HG03354 (cell line): ENCODE data around the gene PPP1R13B.

Experiments
- ATAC-seq: cut with Tn5 transposase; IDR thresholded peaks from one replicate; pipeline ENCODE4 v1.9.1; 2021; ENCODE audit warnings: mild to moderate bottlenecking; ENCODE audit not compliant: unreplicated experiment, poor library complexity, severe bottlenecking

The PPP1R13B gene

DNA sequence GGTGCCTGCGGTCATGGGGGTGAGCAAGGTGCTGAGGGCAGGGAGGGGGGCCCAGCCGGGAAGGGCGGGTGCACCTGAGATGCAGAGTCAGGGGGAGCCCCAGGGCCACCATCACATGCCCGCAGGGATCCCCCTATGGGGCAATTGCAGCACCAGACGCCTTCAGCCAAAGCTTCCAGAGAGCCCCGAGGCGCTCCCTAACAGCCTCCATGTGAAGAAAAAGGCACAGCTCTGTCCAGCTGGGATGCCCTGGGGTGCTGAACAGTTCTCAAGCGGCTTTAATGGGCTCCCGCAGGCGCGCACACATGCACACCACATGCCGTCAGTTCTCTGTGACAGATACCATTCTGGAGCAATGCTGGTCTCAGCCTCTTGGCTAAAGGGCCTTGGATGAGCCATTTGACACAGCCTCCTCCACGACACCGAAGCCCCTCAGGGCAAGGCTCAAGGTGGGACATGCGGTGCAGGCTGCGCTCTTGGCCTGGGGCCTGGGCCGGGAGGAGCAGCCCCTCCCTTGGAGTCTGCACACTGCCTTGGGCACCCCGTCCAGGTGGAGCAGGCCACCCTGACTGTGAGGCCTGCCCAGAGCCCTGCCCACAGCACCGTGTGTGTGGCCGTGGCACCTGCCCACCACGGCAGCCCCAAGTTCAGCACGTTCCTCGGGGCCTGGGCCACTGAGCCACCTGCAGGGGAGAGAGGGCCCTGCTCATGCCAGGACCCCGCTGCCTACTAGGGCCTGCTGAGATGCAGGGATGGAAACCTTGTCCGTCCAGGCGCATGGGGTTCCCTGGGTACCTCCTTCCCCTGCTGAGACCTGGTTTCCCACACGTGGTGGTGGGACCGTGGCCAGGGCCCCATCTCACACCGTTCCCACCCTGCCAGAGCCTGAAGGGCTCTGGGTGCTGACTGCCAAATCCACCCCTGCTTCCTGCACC is 139.8 kb downstream of the PPP1R13B start:
- no peak for ATAC-seq

DNA sequence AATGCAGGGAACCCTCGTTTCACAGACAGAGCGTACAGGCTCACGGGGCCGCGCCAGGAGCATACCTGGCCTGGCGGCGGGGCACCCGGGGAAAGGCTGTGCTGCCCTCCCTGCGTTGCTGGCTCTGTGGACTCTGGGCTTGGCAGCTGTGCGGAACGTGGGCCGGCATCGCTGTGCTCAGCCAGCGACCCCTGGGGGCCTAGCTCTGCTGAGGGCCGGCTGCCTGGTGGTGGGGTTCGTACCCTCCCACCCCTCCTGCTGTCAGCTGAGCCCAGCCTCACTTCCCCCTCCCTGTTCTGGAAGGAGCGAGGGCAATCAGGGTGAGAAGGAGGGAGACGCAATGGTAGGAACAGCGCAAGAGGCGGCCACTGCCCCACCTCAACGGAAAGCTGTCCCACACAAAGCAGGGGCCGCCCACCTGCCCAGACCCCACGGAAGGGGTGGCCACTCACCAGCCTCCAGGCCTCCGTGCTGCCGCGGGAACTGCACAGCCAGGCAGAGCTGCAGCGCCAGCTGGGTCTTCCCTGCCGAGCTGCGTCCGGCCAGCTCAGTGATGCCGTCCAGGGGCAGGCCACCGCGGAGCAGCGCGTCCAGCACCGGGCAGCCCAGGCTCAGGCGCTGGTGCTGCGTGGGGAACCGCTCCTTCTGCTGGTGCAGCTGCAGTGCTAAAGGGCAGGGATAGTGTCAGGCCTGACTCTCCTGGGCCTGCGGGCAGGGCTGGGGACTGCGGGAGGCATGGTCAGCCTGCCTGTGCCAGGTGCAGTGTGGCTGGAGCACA is 140.6 kb downstream of the PPP1R13B start:
- ATAC-seq = no peak

DNA sequence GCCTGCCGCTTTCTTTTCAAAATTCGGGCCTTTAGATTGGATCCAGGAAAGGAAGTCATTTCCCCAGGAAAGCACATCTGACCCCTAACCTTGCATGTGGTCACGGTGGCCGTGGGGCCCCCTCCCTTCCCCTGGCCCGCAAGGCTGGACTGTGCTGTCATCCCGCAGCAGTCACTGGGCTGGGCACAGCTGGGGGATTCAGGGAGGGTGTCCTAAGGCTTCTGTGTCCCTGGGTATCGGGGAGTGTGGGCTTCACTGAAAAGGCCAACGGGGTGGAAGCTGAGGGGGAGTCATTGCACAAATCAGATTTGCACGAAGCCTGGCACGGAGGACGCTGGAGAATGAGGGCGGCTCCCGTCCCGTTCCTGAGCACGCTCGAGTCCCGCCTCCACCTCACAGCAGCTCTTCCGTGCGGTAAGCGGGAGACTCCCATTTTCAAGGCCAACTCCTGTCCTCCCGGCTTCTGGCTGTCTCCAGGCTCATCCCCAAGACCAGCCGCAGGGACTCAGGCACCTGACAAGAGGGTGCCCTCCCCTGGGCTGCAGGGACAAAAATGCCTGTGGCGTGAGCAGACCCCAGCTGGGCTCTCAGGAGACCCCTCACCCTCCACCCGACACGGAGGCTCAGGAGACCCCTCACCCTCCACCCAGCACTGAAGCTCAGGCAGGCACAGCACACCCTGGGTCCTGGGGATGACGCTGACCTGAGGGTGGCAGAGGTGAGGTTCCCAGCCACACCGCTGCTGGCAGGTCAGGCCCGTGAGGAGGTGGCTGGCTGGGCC is 141.7 kb downstream of the PPP1R13B start:
- no peak for ATAC-seq

DNA sequence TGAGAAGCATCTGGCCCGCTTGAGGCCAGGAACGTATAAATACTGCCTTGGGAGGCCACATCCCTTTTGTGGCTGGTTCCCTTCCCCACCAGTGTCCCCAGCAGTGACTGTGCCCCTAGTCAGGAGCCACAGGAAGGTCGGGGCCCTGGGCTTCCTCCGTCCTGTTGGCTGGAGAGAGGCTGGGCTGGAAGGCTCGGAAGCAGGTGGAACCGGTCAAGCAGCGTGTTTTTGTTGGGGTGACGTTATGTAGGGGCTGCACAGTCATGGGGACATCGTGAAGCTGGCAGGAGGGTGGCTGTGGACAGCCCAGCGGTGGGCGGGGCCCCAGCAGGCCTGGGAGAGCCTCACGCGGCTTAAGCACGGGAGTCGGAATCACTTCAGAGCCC is 142.3 kb downstream of the PPP1R13B start:
- no peak for ATAC-seq

DNA sequence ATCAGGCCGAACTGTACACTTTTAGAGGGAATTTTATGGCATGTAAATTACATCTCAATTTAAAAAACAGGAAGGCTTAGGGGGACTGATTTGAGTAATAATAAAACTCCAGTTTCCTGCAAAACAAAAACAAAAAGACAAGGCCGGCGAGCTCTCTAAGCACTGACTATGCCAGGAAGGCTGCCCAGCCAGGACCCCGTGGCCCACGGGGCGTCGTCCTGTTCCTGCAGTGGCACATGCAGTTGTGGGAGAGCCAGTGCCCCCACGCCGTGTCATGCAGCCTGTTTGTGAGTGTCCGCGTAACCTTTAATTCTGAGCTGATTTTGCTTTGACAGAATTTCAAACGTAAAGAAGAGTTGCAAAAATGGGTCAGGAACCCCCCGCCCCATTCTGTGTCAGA is 142.7 kb downstream of the PPP1R13B start:
- ATAC-seq = no peak

DNA sequence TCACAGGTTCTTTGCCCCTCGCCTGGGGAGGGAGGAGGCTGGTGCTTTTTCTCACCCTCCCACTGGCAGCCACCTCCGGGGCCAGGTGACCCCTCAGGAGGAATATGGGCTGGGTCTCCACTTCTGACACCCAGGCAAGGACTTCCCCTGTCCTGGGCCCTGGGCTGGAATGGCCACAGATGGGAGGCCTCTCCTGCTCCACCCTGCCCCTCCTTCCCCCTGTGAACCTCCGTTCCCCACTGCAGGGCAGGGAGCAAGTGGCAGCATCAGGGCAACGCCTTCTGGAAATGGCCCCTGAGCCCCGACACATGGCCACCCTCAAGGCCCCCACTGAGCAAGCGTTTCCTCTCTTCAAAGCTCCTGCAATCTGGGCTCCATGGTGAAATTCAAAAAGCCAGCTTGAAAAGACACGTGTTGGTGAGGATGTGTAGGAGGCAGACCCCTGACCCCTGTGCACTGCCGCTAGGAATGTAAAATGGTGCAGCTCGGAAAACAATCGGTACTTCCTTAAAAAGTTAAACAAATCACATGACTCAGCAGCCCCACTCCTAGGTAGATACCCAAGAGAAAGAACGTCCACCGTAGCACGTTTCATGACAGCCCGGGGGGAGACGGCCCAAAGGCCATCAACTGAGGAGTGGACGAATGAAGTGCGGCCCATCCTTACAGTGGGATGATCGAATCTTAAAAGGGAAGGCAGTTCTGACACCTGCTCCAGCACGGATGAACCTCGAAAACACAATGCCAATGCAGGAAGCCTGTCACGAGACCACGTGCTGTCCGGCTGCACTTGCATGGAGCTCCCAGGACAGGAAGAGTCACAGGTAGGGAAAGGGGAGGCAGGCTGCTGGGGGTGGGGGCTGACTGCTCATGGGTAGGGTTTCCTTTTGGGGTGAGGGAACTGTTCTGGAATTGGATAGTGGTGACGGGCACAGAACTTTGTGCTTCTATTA is 143.7 kb downstream of the PPP1R13B start:
- ATAC-seq = no peak

DNA sequence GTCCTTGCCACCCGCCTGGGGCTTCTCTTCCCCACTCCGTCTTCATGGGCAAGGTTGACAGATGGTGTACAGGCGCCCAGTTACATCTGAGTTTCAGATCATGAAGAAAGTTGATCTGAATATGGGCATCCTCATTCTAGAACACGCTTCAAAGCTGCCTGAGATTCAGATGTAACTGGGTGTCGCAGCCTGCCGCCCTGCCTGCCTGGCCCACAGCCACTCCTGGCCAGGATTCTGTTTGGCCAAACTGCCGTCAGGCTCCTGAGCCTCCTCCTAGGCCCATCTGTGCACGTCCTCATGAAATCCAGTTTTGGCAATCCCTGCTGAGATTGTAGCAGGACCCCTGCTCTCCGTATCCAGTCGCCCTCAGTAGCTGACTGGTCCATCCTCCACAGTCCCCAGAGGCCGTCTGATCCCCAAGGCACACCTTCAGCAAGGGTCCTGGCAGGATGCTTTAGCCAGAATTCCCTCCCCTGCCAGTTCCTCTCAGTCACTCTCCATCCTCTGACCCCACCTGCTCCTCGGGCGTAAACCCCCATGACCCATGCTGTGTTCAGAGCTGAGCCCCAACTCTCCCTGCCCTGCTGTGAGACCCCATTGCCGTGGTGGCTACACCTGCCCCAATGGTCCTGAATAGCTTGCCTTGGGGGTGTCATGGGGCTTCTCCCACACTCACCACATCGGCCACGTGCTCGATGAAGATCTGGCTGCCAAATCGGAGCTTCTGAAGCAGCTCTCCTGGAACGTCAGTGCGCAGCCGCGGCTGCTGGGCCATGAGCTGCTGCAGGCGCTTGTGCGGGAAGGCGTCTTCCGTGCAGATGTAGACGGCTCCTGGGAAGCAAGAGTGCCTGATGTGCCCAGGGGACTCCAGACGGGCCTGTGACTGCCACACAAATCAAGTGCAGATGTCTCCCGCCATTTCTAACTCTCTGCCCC is 144.6 kb downstream of the PPP1R13B start:
- ATAC-seq = no peak

DNA sequence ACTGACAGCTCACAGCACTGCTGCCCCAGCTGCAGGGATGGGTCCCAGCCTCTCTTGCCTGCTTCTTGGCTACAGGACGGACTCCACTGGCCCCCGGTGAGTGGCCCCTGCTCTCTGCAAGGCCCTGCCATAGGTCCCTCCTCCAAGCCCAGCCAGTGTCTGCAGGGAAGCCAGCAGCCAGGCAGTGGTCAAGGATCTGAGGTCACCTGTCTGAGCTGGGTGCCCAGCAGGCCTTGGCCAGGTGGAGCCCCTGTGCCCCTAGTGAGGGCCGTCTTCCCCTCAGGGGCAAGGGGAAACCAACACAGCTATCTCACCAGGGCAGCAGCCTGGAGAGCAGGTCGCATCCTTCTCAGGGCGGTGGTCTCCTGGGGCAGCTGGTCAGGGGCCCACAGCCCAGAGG is 145.3 kb downstream of the PPP1R13B start:
- no peak for ATAC-seq

DNA sequence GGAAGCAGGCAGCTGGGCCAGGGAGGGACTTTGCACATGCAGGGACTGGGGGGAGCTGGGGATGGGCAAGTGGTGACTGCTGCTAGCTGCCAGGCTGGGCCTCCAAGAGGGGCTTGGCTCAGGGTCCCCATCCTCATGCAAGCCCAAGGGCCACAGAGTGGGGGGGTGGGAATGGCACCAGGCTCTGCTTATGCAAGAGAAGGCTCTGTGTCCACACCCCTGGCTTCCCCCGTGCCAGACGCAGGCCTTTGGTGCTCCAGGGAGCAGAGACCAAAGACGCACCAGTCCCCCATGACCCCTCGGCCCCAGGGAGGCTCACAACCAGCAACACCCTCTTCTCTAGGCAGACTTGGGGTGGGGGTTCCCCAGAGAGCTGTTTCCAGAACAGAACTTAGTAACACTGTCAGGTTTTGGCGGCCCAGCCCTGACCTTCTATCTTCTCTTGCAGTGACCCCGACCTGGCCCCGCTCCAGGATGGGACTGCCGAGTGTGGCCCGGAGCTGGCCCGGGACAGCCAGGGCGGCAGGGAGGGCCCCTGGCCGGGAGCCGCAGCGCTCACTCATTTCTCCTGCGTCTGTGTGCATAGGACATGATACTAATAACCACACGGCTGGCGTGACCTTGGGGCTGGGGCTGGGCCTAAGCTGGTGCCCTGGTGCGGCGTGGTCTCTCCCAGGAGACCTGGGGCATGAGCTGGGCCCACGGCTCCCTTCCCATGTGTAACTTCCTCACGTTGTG is 146.5 kb downstream of the PPP1R13B start:
- no peak for ATAC-seq

DNA sequence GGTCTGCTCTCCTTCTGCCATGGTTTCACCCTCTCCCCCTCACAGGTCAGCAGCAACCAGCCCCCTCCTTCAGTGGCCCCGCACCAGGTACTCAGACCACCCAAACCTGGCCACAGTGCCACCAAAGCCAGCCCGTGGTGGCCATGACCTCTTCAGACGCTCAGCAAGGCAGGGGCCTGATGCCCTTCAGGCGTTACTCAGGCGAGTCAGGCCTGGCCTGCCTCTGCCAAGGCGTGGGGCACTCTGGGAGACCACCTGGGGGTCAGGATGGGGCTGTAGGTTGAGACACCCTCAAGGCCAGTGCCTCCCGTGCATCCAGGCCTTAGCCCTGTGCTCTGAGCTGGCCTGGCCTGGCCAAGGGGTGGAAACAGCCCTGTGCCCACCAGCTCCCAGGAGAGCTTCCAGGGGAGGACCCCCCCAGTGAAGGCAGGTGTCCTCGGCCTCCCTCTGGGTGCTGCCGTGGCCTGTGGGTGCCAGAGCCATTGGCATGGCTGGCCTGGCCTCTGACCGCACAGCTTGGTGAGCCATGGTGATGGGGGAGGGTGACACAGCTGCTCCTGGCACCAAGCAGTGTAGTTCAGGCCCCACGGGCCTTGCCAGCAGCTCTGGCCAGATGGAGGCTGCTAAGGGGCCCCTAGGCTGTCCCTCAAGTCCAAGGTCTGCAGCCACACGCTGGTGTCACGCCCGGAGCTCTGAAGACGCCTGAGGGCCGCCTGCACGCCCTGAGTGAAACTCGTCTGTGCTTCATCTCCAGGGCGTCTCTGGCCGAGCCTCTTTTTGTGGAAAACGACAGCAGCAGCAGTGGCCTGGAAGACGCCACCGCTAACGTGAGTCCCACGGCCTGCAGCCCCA is 147.2 kb downstream of the PPP1R13B start:
- ATAC-seq = no peak

DNA sequence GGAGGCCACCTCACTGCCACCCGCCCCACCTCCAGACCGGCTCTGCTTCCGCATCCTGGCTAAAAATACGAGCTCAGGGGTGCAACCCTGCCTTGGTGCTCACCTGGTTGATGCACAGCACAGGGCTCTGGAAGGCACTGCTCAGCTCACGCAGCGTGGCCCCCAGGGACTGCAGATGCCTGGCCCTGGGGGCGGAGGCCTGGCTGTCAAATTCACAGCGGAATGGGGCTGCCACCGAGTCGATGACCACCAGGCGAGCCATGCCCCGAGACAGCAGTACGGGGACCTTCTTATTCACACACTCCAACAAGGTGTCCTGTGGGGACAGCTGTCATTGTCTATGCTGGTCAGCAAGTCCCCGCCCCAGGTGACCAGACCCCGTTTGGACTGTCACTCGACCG is 148.1 kb downstream of the PPP1R13B start:
- no peak for ATAC-seq

DNA sequence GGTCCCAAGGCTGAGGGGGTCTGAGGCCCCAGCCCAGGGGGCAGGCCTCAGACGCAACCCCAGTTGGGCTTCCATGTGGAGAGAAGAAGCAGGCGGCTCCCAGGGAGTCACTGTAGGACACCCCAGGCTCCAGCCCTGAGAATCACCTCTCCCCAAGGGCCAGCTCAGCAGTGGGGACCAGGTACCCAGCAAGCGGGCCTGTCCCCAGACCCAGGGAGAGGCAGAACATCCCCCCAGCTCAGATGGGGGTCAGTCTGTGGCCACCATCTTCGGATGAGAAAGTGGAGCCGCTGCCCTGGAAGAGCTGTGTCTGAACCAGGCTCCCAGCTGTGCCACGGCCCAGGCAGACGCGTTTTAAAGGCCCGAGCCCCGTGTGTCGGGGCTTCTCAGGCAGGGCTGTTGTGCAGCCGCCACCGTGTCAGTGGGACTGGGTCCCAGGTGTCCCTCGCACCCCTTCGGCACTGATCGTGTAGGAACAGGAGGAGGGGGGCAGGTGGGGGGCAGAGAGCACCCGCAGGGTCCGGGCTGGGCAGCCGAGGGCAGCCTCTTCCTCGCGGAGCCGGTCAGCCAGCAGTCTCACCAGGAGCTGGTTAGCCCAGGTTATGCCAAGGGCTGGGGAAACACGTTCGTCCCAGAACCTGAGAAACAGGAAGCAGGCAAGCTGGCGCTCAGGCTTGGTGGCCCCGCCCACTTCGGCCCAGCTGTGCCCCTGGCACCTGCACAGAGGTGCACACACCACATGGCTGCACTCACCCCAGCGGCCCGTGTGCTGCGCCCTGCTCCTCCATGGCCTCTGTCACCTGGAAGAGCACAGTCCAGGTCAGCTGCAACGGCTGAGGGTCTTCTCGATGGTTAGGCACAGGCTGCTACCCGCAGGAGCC is 148.8 kb downstream of the PPP1R13B start:
- ATAC-seq = no peak

DNA sequence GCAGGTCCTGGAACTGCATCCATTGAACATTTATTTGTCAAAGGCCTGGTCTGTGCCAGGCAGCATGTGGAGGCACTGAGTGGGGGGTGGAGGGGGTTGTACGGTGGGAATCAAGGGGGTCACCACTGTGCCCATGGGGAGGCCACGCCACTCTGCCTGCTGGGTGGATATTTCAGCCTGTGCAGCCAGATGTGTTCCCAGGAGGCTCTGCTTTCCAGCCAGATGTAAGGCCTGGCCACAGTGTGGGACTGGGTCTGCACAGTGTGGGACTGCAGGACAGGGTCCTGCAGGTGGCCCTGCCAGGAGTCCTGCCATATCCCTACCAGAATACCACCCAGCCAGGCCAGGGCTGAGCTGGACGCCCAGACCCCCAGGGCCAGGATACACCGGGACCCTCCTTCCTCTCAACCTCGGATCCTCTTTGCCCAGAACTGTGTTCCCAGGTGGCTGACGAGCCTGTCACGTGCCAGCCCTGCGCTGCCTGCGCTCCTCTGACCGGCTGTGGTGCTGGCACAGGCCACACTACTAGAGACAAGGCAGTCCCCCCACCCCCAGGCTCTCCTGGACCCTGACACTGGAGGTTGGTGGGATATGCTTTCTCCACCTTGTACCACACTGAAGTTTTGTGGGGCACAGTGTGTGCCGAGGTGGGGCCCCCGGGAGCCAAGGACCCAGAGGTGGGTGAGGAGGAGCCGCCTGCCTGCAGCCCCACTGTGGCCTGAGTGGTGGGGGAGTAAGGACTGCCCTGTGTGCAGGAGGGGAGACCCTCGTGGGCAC is 149.6 kb downstream of the PPP1R13B start:
- no peak for ATAC-seq

DNA sequence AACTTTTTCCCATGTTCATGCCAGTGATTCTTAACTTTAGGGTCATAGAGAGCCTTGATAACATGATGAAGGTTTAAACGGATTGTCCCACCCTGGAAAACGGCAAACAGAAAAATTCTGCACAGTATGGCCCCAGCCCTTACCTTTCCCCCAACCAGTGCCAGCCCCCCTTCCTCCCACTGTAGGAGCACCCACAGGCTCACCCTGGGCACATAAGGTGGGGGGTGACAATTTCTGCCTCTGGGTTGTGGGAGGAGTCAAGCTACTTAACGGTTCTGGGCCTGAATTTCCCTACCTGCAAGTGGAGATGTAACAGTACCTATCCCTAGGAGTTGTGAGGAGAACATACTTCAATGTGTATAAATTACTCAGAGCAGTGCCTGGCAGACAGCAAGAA is 150.2 kb downstream of the PPP1R13B start:
- no peak for ATAC-seq

DNA sequence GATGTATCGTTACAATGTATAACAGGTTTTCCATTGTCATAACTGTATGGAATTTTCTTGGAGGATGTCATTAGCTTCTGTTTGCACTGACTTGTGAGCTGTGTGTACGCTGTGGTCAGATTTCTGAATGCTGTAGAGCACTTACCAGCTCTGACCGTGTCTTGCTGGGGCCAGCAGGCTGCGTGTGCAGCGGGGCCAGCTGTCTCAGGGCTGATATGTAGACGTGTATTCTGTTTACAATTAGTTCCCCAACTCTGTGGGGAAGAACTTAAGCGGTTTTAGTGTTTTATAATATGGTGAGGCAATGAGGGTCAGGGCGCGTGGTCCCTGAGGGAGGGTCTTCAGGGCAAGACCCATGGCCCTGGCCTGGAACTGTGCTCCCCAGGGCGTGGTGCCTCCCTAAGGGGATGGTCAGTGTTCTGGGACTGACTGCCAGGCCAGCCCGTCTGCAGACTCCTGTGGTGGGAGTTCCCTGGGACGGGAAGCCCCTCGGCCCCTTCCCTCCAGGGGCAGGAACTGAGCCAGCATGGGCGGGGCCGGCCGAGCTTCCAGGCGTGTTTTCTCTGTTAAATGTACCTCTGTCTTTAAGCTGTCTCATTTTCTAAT is 150.8 kb downstream of the PPP1R13B start:
- no peak for ATAC-seq
